ENCODE measurements around the gene LTC4S. TPM values are rescaled to one million over a fixed set of nuclear protein-coding genes. Genes with fewer than 3 reads are reported as not detected.

The LTC4S gene
- polyA plus RNA-seq, 1 experiment = 0.88 TPM

- ChIA-PET POLR2A (interaction anchor here (1.0 kb wide), 1 partner anchor 10 kb away, joined by 3 read pairs; no protein-coding TSS in a partner anchor), CTCF (interaction anchor here (0.5 to 1.7 kb wide), 3 partner anchors 26 to 200 kb away, joined by 3 to 7 read pairs (median 4); no protein-coding TSS in a partner anchor)
- TF ChIP-seq, protein P1, sequence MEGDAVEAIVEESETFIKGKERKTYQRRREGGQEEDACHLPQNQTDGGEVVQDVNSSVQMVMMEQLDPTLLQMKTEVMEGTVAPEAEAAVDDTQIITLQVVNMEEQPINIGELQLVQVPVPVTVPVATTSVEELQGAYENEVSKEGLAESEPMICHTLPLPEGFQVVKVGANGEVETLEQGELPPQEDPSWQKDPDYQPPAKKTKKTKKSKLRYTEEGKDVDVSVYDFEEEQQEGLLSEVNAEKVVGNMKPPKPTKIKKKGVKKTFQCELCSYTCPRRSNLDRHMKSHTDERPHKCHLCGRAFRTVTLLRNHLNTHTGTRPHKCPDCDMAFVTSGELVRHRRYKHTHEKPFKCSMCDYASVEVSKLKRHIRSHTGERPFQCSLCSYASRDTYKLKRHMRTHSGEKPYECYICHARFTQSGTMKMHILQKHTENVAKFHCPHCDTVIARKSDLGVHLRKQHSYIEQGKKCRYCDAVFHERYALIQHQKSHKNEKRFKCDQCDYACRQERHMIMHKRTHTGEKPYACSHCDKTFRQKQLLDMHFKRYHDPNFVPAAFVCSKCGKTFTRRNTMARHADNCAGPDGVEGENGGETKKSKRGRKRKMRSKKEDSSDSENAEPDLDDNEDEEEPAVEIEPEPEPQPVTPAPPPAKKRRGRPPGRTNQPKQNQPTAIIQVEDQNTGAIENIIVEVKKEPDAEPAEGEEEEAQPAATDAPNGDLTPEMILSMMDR (IDR thresholded peaks at IDR 0.05; ENCODE audit: insufficient read depth, low read depth, low read length) = no peak
- Histone ChIP-seq H3K4me3 (ENCODE audit: low read depth, low read length) (peak overlapping the region; percentile 99), H3K36me3 (ENCODE audit: control insufficient read depth, insufficient read depth, low read length) (peaks cover 42% of the 10 kb centered on the region), H3K27me3 (ENCODE audit: control insufficient read depth, insufficient read depth, low read length) (no peaks in the 10 kb centered on the region)
- no peak for DNase-seq (ENCODE audit: low read depth)
Observed at GRCh38 chr5:179822059-179822432, 28.3 kb downstream of the LTC4S start.

- Histone ChIP-seq H3K27me3 (ENCODE audit: control insufficient read depth, insufficient read depth, low read length) (no peaks in the 10 kb centered on the region), H3K36me3 (ENCODE audit: control insufficient read depth, insufficient read depth, low read length) (peaks cover 43% of the 10 kb centered on the region), H3K4me3 (ENCODE audit: low read depth, low read length) (peak overlapping the region; percentile 99)
- TF ChIP-seq, protein P1 (IDR thresholded peaks at IDR 0.05; ENCODE audit: insufficient read depth, low read depth, low read length) = no peak
- no peak for DNase-seq (ENCODE audit: low read depth)
- ChIA-PET CTCF (interaction anchor here (0.5 to 1.7 kb wide), 3 partner anchors 26 to 200 kb away, joined by 3 to 7 read pairs (median 4); no protein-coding TSS in a partner anchor), POLR2A (interaction anchor here (1.0 kb wide), 1 partner anchor 10 kb away, joined by 3 read pairs; no protein-coding TSS in a partner anchor)
Observed at GRCh38 chr5:179822444-179822990, 28.7 kb downstream of the LTC4S start.

DNA sequence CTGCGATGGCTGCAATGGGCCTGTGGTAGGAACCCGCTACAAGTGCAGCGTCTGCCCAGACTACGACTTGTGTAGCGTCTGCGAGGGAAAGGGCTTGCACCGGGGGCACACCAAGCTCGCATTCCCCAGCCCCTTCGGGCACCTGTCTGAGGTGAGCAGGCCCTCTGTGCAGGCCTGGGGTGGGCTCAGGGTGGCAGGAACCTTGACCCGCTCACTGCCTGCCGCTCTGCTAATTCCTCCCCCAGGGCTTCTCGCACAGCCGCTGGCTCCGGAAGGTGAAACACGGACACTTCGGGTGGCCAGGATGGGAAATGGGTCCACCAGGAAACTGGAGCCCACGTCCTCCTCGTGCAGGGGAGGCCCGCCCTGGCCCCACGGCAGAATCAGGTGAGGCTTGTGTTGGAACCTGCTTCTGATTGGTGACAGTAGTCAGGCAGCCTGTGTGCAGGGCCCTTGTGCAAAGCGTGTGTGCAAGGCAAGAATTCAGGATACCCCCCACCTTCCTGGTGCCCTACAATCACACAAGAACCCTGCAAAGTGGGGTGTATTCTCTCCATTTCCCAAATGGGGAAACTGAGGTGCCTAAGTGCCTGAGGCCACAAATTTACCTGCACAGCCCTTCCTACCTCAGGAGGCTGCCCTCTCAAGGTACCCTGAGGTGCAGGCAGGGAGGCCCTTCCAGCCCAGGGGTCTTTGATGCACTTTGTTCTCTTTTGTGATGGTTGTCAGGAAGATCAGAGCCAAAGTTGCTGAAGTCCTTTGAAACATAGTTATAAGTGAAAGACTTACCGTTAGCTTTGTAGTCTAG lies 30.4 kb downstream of the LTC4S start:
- TF ChIP-seq, protein P1 (IDR thresholded peaks at IDR 0.05; ENCODE audit: insufficient read depth, low read depth, low read length) = no peak
- POLR2A ChIA-PET = no interaction called here
- CTCF ChIA-PET = no interaction called here

GRCh38 chr5:179824745-179825112 lies 30.9 kb downstream of the LTC4S start:
- TF ChIP-seq, protein P1 (IDR thresholded peaks at IDR 0.05; ENCODE audit: insufficient read depth, low read depth, low read length) = no peak
- H3K4me3 ChIP-seq (ENCODE audit: low read depth, low read length) = no peak overlapping the region
- CTCF ChIA-PET = interaction anchor here (1.4 kb wide), 1 partner anchor 61 kb away, joined by 5 read pairs; no protein-coding TSS in a partner anchor
- peaks cover 55% of the 10 kb centered on the region for H3K36me3 ChIP-seq (ENCODE audit: control insufficient read depth, insufficient read depth, low read length)
- no peak for DNase-seq (ENCODE audit: low read depth)
- H3K27me3 ChIP-seq (ENCODE audit: control insufficient read depth, insufficient read depth, low read length) = no peaks in the 10 kb centered on the region
- POLR2A ChIA-PET = no interaction called here

More for the DNA sequence above, 30.4 kb downstream of the LTC4S start:
- DNase-seq (ENCODE audit: low read depth) = no peak
- no peaks in the 10 kb centered on the region for H3K27me3 ChIP-seq (ENCODE audit: control insufficient read depth, insufficient read depth, low read length)
- peaks cover 52% of the 10 kb centered on the region for H3K36me3 ChIP-seq (ENCODE audit: control insufficient read depth, insufficient read depth, low read length)
- no peak overlapping the region for H3K4me3 ChIP-seq (ENCODE audit: low read depth, low read length)

DNA sequence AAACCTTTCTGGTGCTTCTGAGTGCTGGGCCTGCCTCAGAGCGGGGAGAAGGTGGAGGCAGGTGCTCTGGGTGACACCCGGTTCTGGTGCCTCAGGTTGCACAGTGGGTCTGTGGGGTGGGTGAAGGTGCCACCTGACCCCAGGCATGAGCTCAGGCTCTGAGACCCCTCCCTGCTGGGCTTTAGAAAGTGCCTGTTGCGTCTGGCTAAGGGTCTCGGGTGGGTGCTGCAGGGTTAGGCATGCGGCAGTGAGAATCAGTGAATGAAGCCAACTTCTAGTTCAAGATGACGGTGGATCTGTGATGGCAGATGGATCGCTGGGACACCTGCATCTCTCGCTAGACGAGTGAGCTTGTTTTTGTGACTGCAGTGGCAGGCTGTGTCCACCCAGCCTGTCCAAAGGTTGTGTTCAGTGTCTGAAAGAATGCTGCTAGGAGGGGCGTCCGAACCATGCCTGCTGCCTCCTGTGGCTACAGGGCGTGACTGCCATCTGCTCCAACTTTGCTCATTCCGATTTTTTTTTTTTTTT lies 31.9 kb downstream of the LTC4S start:
- ChIA-PET POLR2A (no interaction called here), CTCF (interaction anchor here (1.4 kb wide), 1 partner anchor 62 kb away, joined by 5 read pairs; no protein-coding TSS in a partner anchor)
- no peak overlapping the region for H3K4me3 ChIP-seq (ENCODE audit: low read depth, low read length)

More for the DNA sequence above, 31.9 kb downstream of the LTC4S start:
- DNase-seq (ENCODE audit: low read depth) = no peak
- Histone ChIP-seq H3K27me3 (ENCODE audit: control insufficient read depth, insufficient read depth, low read length) (no peaks in the 10 kb centered on the region), H3K36me3 (ENCODE audit: control insufficient read depth, insufficient read depth, low read length) (peaks cover 60% of the 10 kb centered on the region)
- TF ChIP-seq, protein P1 (IDR thresholded peaks at IDR 0.05; ENCODE audit: insufficient read depth, low read depth, low read length) = 0 out of 2 replicates have a peak, but pooled peaks have one; percentile 2
